Breast epithelium (tissue), 4 donors: ENCODE results near the gene ATAD3A. TPM values are rescaled to one million over a fixed set of nuclear protein-coding genes. Genes with fewer than 3 reads are reported as not detected.
"Not testable (repeated sequence)": the region's sequence is repeated elsewhere in the genome, so short reads cannot be mapped to it uniquely, and the experiment has no call there.

Experiments
- DNase-seq, 2 donors: peaks; one replicate each; pipeline ENCODE4 v3.0.0-alpha.2; 2019; ENCODE audit warnings: low spot score in 2 of 2
- H3K27ac ChIP-seq, 2 donors: fragments of 200-600 bp; sonication (generic) in 1 of 2; one replicate each; pipeline ENCODE4 v1.5.1; 2016 to 2019; ENCODE audit warnings: mild to moderate bottlenecking in 1 of 2
- H3K27me3 ChIP-seq, 2 donors: fragments of 200-600 bp; sonication (generic) in 1 of 2; one replicate each; pipeline versions ENCODE4 v1.5.1 to v1.6.0; 2017 to 2019; ENCODE audit warnings: control low read depth in 1 of 2, mild to moderate bottlenecking in 1 of 2
- H3K36me3 ChIP-seq: fragments of 200-600 bp; one replicate; pipeline ENCODE4 v1.5.1; 2019
- H3K4me1 ChIP-seq, 2 donors: fragments of 200-600 bp; sonication (generic); one replicate each; pipeline ENCODE4 v1.5.1; 2016 to 2019; ENCODE audit warnings: control low read depth in 1 of 2
- H3K4me3 ChIP-seq, 3 donors: fragments of 200-600 bp; sonication (generic); 1 replicate in 2 of 3; 2 replicates in 1 of 3; pipeline ENCODE4 v1.5.1; 2016 to 2019; ENCODE audit warnings: mild to moderate bottlenecking in 3 of 3, moderate library complexity in 2 of 3
- H3K9me3 ChIP-seq, 2 donors: fragments of 200-600 bp; sonication (generic) in 1 of 2; one replicate each; pipeline ENCODE4 v1.5.1; 2016 to 2019; ENCODE audit warnings: control low read depth in 1 of 2
- CTCF ChIP-seq, 3 donors: fragments of 450-650 bp; IDR thresholded peaks; one replicate each; pipeline ENCODE4 v1.5.1; 2016 to 2017; ENCODE audit warnings: antibody characterized with exemption in 3 of 3, mild to moderate bottlenecking in 3 of 3, moderate library complexity in 3 of 3
- POLR2A ChIP-seq: fragments of 450-650 bp; IDR thresholded peaks from one replicate; pipeline ENCODE4 v1.6.1; 2016; ENCODE audit warnings: antibody characterized with exemption, mild to moderate bottlenecking, moderate library complexity
- POLR2AphosphoS5 ChIP-seq, 3 donors: sonication (generic); formaldehyde crosslinking; IDR thresholded peaks; one replicate each; pipeline ENCODE4 v1.6.1; 2017; ENCODE audit warnings: antibody characterized with exemption in 3 of 3
- intact Hi-C: fragments of 100-400 bp; cut with DNase I; formaldehyde crosslinking; loops from one replicate; pipeline ENCODE4 v1.15.1; 2023; ENCODE audit warnings: low total_unique reads
- total RNA-seq, 3 donors: library from RNA; depleted of rRNA; stranded (reverse); fragments of >200 nt; gene quantifications; one replicate each; pipeline ENCODE4 v1.1.0, GENCODE V29; 2016

Gene ATAD3A
- total RNA-seq, 3 donors from 2014 or later = 14.9 to 22.3 (median 15.5) TPM

GRCh38 chr1:1556505-1556904 is 44.5 kb downstream of the ATAD3A start:
- Histone ChIP-seq H3K36me3 (no peaks in the 10 kb centered on the region), H3K4me1 (no peaks in the 10 kb centered on the region), H3K9me3 (no peaks in the 10 kb centered on the region), H3K27ac (no peak overlapping the region), H3K4me3 (no peak overlapping the region), H3K27me3 (no peaks in the 10 kb centered on the region)
- TF ChIP-seq POLR2A = no peak
- no peak for TF ChIP-seq POLR2AphosphoS5 (IDR thresholded peaks at IDR 0.05)
- no peak for TF ChIP-seq CTCF (IDR thresholded peaks at IDR 0.05)
- intact Hi-C loops = no loop called here
- DNase-seq = no peak

GRCh38 chr1:1556961-1557360 is 45.0 kb downstream of the ATAD3A start:
- H3K4me3 ChIP-seq, DNase-seq, H3K4me1 ChIP-seq, intact Hi-C loops, H3K27ac ChIP-seq, H3K36me3 ChIP-seq, H3K9me3 ChIP-seq, H3K27me3 ChIP-seq: not testable (repeated sequence)

- DNase-seq, H3K27me3 ChIP-seq, H3K9me3 ChIP-seq, H3K4me1 ChIP-seq, H3K27ac ChIP-seq, intact Hi-C loops, H3K4me3 ChIP-seq, H3K36me3 ChIP-seq: not testable (repeated sequence)
Measured at GRCh38 chr1:1557688-1558087, 45.7 kb downstream of the ATAD3A start.

- Histone ChIP-seq H3K27me3 (no peaks in the 10 kb centered on the region), H3K27ac (no peak overlapping the region), H3K36me3 (no peaks in the 10 kb centered on the region), H3K4me3 (no peak overlapping the region), H3K9me3 (no peaks in the 10 kb centered on the region), H3K4me1 (no peaks in the 10 kb centered on the region)
- intact Hi-C loops = no loop called here
- DNase-seq = no peak
- TF ChIP-seq POLR2AphosphoS5 (IDR thresholded peaks at IDR 0.05) (no peak), POLR2A (no peak), CTCF (IDR thresholded peaks at IDR 0.05) (no peak)
Measured at GRCh38 chr1:1558591-1558990, 46.6 kb downstream of the ATAD3A start.

GRCh38 chr1:1559066-1559465 is 47.1 kb downstream of the ATAD3A start:
- no peak overlapping the region for H3K4me3 ChIP-seq
- TF ChIP-seq POLR2A (no peak), CTCF (IDR thresholded peaks at IDR 0.05) (no peak), POLR2AphosphoS5 (IDR thresholded peaks at IDR 0.05) (no peak)

GRCh38 chr1:1560178-1560577 is 48.2 kb downstream of the ATAD3A start:
- H3K36me3 ChIP-seq = no peaks in the 10 kb centered on the region
- intact Hi-C loops = no loop called here
- no peak for DNase-seq

More at GRCh38 chr1:1559066-1559465, 47.1 kb downstream of the ATAD3A start:
- DNase-seq = no peak
- Histone ChIP-seq H3K27me3 (no peaks in the 10 kb centered on the region), H3K36me3 (no peaks in the 10 kb centered on the region), H3K27ac (no peak overlapping the region), H3K4me1 (no peaks in the 10 kb centered on the region), H3K9me3 (no peaks in the 10 kb centered on the region)
- intact Hi-C loops = no loop called here

More at GRCh38 chr1:1560178-1560577, 48.2 kb downstream of the ATAD3A start:
- Histone ChIP-seq H3K27me3 (no peaks in the 10 kb centered on the region), H3K27ac (no peak overlapping the region), H3K4me3 (no peak overlapping the region), H3K9me3 (no peaks in the 10 kb centered on the region), H3K4me1 (no peaks in the 10 kb centered on the region)
- TF ChIP-seq POLR2AphosphoS5 (IDR thresholded peaks at IDR 0.05) = no peak
- TF ChIP-seq CTCF (IDR thresholded peaks at IDR 0.05) = no peak
- no peak for TF ChIP-seq POLR2A
